H1 (cell line): ENCODE results near the gene TET2.

Source experiments
- ASH2L ChIP-seq: fragments of 200-600, 300-600 bp; sonication (generic); IDR thresholded peaks from one replicate; pipeline ENCODE4 v1.7.1; 2017; ENCODE audit warnings: low read length
- CBX5 ChIP-seq: fragments of 300-800, 300-1000 bp; sonication (generic); IDR thresholded peaks from 2 replicates; pipeline ENCODE4 v1.7.1; 2016; ENCODE audit warnings: antibody characterized with exemption, low read length, low read depth
- CEBPB ChIP-seq: IDR thresholded peaks from 2 replicates; pipeline ENCODE4 v1.6.1; 2012; ENCODE audit warnings: low read depth, low read length
- EP300 ChIP-seq, 2 experiments: IDR thresholded peaks; 1 replicate in 1 of 2; 2 replicates in 1 of 2; pipeline ENCODE4 v1.6.1; 2011 to 2012; ENCODE audit warnings: low read depth in 2 of 2, low read length in 2 of 2, mild to moderate bottlenecking in 2 of 2, borderline replicate concordance in 1 of 2, inconsistent platforms in 1 of 2, moderate library complexity in 1 of 2
- EZH2 ChIP-seq: fragments of 200-600 bp; sonication (generic); IDR thresholded peaks from 2 replicates; pipeline ENCODE4 v1.7.1; 2012; ENCODE audit warnings: low read depth, mild to moderate bottlenecking, moderate library complexity, low read length, inconsistent platforms; ENCODE audit not compliant: severe bottlenecking
- HDAC2 ChIP-seq, 2 experiments: fragments of 300-600 bp in 1 of 2; sonication (generic) in 1 of 2; IDR thresholded peaks; 2 replicates each; pipeline ENCODE4 v1.6.1; 2011 to 2012; ENCODE audit warnings: low read depth in 2 of 2, low read length in 2 of 2, mild to moderate bottlenecking in 2 of 2, moderate library complexity in 2 of 2, borderline replicate concordance in 1 of 2, inconsistent platforms in 1 of 2
- JUN ChIP-seq: IDR thresholded peaks from 2 replicates; pipeline ENCODE4 v1.6.1; 2011; ENCODE audit warnings: low read depth, mild to moderate bottlenecking, improper control_type of control experiment, low read length
- MAFK ChIP-seq: IDR thresholded peaks from 2 replicates; pipeline ENCODE4 v1.6.1; 2012; ENCODE audit warnings: low read depth, mild to moderate bottlenecking, improper control_type of control experiment, low read length
- NRF1 ChIP-seq: IDR thresholded peaks from 2 replicates; pipeline ENCODE4 v1.6.1; 2011; ENCODE audit warnings: mild to moderate bottlenecking, low read depth, low read length, improper control_type of control experiment
- POLR2A ChIP-seq, 2 experiments: IDR thresholded peaks; 1 replicate in 1 of 2; 2 replicates in 1 of 2; pipeline ENCODE4 v1.6.1; 2011; ENCODE audit warnings: low read depth in 2 of 2, low read length in 2 of 2, mild to moderate bottlenecking in 2 of 2; ENCODE audit errors: control extremely low read depth in 1 of 2
- SRF ChIP-seq: IDR thresholded peaks from 2 replicates; pipeline ENCODE4 v1.6.1; 2011; ENCODE audit warnings: mild to moderate bottlenecking, low read depth, low read length, moderate library complexity
- TF ChIP-seq, protein P1 (sequence below): IDR thresholded peaks from 2 replicates; pipeline ENCODE4 v1.6.1; 2012; ENCODE audit warnings: inconsistent platforms
- TF ChIP-seq, protein P2 (sequence below), 3 experiments: IDR thresholded peaks; 1 replicate in 2 of 3; 2 replicates in 1 of 3; pipeline versions ENCODE4 v1.5.1 to v1.6.1; 2011; ENCODE audit warnings: low read length in 3 of 3, mild to moderate bottlenecking in 3 of 3, inconsistent platforms in 2 of 3, low read depth in 1 of 3, moderate library complexity in 1 of 3; ENCODE audit not compliant: insufficient read depth in 1 of 3; ENCODE audit errors: control extremely low read depth in 1 of 3
- TF ChIP-seq, protein P3 (sequence below): IDR thresholded peaks from 2 replicates; pipeline ENCODE4 v1.6.1; 2011; ENCODE audit warnings: low read depth, mild to moderate bottlenecking, low read length; ENCODE audit not compliant: insufficient read depth

DNA sequence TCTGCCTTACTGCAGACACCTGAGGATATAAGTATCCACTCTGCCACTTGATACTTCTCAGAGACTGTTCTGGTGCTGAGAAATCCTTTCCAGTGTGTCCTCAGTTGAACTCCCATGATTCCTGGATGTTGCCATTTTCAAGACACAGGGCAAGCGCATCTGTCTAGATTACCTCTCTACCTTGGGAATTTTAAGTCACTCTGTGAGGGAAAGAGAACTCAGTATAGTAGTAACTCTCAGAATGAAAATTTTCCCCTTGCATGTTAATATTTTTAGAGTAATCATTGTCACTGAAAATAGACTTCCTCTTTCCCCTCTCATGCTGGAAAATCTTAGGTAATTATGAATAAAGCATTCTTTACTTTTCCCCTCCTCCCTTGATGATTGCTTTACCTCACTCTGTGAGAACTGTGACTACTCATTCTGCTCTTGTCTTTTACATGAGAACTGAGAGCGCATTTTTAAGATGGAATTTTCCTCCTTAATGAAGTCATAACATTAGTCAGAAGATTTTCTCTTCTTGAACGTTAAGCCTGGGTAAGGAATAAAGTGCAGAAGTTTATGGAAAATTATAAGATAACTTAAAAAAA is 45.0 kb downstream of the TET2 start:
- no peak for TF ChIP-seq POLR2A (IDR thresholded peaks at IDR 0.05; ENCODE audit: control extremely low read depth in 1 of 2, low read depth in 2 of 2, low read length in 2 of 2)
- TF ChIP-seq CBX5, result no peak
- TF ChIP-seq, protein P1, sequence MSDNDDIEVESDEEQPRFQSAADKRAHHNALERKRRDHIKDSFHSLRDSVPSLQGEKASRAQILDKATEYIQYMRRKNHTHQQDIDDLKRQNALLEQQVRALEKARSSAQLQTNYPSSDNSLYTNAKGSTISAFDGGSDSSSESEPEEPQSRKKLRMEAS, result no peak
- TF ChIP-seq, protein P2, sequence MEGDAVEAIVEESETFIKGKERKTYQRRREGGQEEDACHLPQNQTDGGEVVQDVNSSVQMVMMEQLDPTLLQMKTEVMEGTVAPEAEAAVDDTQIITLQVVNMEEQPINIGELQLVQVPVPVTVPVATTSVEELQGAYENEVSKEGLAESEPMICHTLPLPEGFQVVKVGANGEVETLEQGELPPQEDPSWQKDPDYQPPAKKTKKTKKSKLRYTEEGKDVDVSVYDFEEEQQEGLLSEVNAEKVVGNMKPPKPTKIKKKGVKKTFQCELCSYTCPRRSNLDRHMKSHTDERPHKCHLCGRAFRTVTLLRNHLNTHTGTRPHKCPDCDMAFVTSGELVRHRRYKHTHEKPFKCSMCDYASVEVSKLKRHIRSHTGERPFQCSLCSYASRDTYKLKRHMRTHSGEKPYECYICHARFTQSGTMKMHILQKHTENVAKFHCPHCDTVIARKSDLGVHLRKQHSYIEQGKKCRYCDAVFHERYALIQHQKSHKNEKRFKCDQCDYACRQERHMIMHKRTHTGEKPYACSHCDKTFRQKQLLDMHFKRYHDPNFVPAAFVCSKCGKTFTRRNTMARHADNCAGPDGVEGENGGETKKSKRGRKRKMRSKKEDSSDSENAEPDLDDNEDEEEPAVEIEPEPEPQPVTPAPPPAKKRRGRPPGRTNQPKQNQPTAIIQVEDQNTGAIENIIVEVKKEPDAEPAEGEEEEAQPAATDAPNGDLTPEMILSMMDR (IDR thresholded peaks at IDR 0.05; ENCODE audit: control extremely low read depth in 1 of 3, insufficient read depth in 1 of 3, low read depth in 1 of 3, low read length in 3 of 3), result no peak
- no peak for TF ChIP-seq EP300 (IDR thresholded peaks at IDR 0.05; ENCODE audit: borderline replicate concordance in 1 of 2, low read depth in 2 of 2, low read length in 2 of 2)
- no peak for TF ChIP-seq CEBPB
- TF ChIP-seq MAFK, result no peak
- TF ChIP-seq HDAC2 (IDR thresholded peaks at IDR 0.05; ENCODE audit: borderline replicate concordance in 1 of 2, low read depth in 2 of 2, low read length in 2 of 2), result no peak
- TF ChIP-seq ASH2L, result no peak
- TF ChIP-seq EZH2, result no peak
- TF ChIP-seq, protein P3, sequence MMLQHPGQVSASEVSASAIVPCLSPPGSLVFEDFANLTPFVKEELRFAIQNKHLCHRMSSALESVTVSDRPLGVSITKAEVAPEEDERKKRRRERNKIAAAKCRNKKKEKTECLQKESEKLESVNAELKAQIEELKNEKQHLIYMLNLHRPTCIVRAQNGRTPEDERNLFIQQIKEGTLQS, result no peak
- no peak for TF ChIP-seq JUN
- no peak for TF ChIP-seq NRF1
- TF ChIP-seq SRF, result no peak
